ENCODE results near the gene SULT1C4. TPM values are rescaled to one million over a fixed set of nuclear protein-coding genes. Genes with fewer than 3 reads are reported as not detected.

The SULT1C4 gene
- polyA plus RNA-seq, 3 donors = 0.05 TPM; not detected in 2

GRCh38 chr2:108392029-108392428, 14.3 kb downstream of the SULT1C4 start:
- Histone ChIP-seq H3K4me3 (replicated peaks in 1 of 3; ENCODE audit: low read depth in 2 of 3, low read length in 3 of 3) (no peak overlapping the region), H3K9me3 (replicated peaks in 1 of 2; ENCODE audit: control insufficient read depth in 1 of 2, insufficient read depth in 1 of 2, low read length in 2 of 2) (peaks cover 0 to 4% of the 10 kb centered on the region in 2 donors), H3K27me3 (ENCODE audit: control insufficient read depth in 2 of 2, insufficient read depth in 2 of 2, low read length in 2 of 2) (no peaks in the 10 kb centered on the region), H3K4me1 (ENCODE audit: control insufficient read depth in 1 of 2, insufficient read depth in 2 of 2, low read length in 2 of 2) (no peaks in the 10 kb centered on the region), H2AFZ (ENCODE audit: insufficient read depth, low read depth, low read length, poor library complexity, severe bottlenecking) (no peak overlapping the region), H3K4me2 (replicated peaks; ENCODE audit: extremely low read depth, low read length, poor library complexity, severe bottlenecking) (no peak overlapping the region), H4K20me1 (ENCODE audit: insufficient read depth, low read length) (no peaks in the 10 kb centered on the region), H3K27ac (ENCODE audit: low read depth in 1 of 2, low read length in 2 of 2) (no peak overlapping the region), H3K36me3 (replicated peaks in 1 of 2; ENCODE audit: control insufficient read depth in 1 of 2, insufficient read depth in 2 of 2, low read length in 2 of 2) (no peaks in the 10 kb centered on the region), H3K79me2 (ENCODE audit: insufficient read depth, low read length) (no peaks in the 10 kb centered on the region), H3K9ac (ENCODE audit: insufficient read depth, low read length, poor library complexity, severe bottlenecking) (no peak overlapping the region)
- intact Hi-C loops (cut with micrococcal nuclease) = no loop called here
- no peak for TF ChIP-seq CTCF (IDR thresholded peaks at IDR 0.05)
- no peak for DNase-seq
- Mint-ChIP-seq H3K4me3 (no peak overlapping the region), H3K27ac (peak overlapping the region in 1 of 7 donors; percentile 33), H3K9me3 (peaks cover 10 to 41% (median 19%) of the 10 kb centered on the region in 7 donors), H3K36me3 (no peaks in the 10 kb centered on the region), H3K4me1 (no peaks in the 10 kb centered on the region), H3K27me3 (ENCODE audit: low read depth in 3 of 3) (no peaks in the 10 kb centered on the region)
- 100% methylated on average over 1 of the region's 1 CpG for WGBS (ENCODE audit: insufficient coverage)

DNA sequence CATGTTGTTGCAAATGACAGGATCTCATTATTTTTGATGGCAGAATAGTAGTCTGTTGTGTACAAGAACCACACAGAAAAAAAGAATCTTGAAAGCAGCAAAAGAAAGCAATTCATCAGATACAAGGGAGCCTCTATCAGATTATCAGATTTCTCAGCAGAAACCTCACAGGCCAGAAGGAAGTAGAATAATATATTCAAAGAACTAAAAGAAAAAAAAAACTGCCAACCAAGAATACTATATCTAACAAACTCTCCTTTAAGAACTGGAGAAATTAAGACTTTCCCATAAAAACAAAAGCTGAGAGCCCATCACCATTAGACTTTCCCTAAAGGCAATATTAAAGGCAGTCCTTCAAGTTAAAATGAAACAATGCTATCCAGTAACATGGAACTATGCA, 15.4 kb downstream of the SULT1C4 start:
- Histone ChIP-seq H3K27me3 (ENCODE audit: control insufficient read depth in 2 of 2, insufficient read depth in 2 of 2, low read length in 2 of 2) (no peaks in the 10 kb centered on the region), H3K4me2 (replicated peaks; ENCODE audit: extremely low read depth, low read length, poor library complexity, severe bottlenecking) (no peak overlapping the region), H4K20me1 (ENCODE audit: insufficient read depth, low read length) (no peaks in the 10 kb centered on the region), H3K36me3 (replicated peaks in 1 of 2; ENCODE audit: control insufficient read depth in 1 of 2, insufficient read depth in 2 of 2, low read length in 2 of 2) (no peaks in the 10 kb centered on the region), H3K9me3 (replicated peaks in 1 of 2; ENCODE audit: control insufficient read depth in 1 of 2, insufficient read depth in 1 of 2, low read length in 2 of 2) (peaks cover 0 to 7% of the 10 kb centered on the region in 2 donors), H3K27ac (ENCODE audit: low read depth in 1 of 2, low read length in 2 of 2) (no peak overlapping the region), H3K4me3 (replicated peaks in 1 of 3; ENCODE audit: low read depth in 2 of 3, low read length in 3 of 3) (no peak overlapping the region), H3K9ac (ENCODE audit: insufficient read depth, low read length, poor library complexity, severe bottlenecking) (no peak overlapping the region), H3K79me2 (ENCODE audit: insufficient read depth, low read length) (no peaks in the 10 kb centered on the region), H3K4me1 (ENCODE audit: control insufficient read depth in 1 of 2, insufficient read depth in 2 of 2, low read length in 2 of 2) (no peaks in the 10 kb centered on the region), H2AFZ (ENCODE audit: insufficient read depth, low read depth, low read length, poor library complexity, severe bottlenecking) (no peak overlapping the region)
- TF ChIP-seq CTCF (IDR thresholded peaks at IDR 0.05) = no peak
- no peak overlapping the region for H3K27ac Mint-ChIP-seq
- no peaks in the 10 kb centered on the region for H3K27me3 Mint-ChIP-seq (ENCODE audit: low read depth in 3 of 3)
- DNase-seq = no peak
- peaks cover 11 to 47% (median 25%) of the 10 kb centered on the region in 7 donors for H3K9me3 Mint-ChIP-seq
- no peak overlapping the region for H3K4me3 Mint-ChIP-seq
- H3K36me3 Mint-ChIP-seq = no peaks in the 10 kb centered on the region
- intact Hi-C loops (cut with micrococcal nuclease) = no loop called here
- no peaks in the 10 kb centered on the region for H3K4me1 Mint-ChIP-seq
